Measurements from ENCODE around the gene GRIN2A.

Gene GRIN2A

GRCh38 chr16:9706217-9706836 lies 475.9 kb downstream of the GRIN2A start:
- FAIRE-seq, result no peak
- TF ChIP-seq TAF1 (IDR thresholded peaks at IDR 0.05; ENCODE audit: borderline replicate concordance, low read depth, low read length) (no peak), POLR2A (IDR thresholded peaks at IDR 0.05; ENCODE audit: low read depth, low read length) (no peak), POLR2AphosphoS5 (IDR thresholded peaks at IDR 0.05; ENCODE audit: low read depth, low read length) (no peak)
- no peak for DNase-seq (ENCODE audit: insufficient read length)

- no peak for TF ChIP-seq TAF1 (IDR thresholded peaks at IDR 0.05; ENCODE audit: borderline replicate concordance, low read depth, low read length)
- no peak for TF ChIP-seq POLR2A (IDR thresholded peaks at IDR 0.05; ENCODE audit: low read depth, low read length)
- no peak for TF ChIP-seq POLR2AphosphoS5 (IDR thresholded peaks at IDR 0.05; ENCODE audit: low read depth, low read length)
- FAIRE-seq (no peak), DNase-seq (ENCODE audit: insufficient read length) (no peak)
These were observed 478.5 kb downstream of the GRIN2A start for GRCh38 chr16:9703731-9704130.
